HG02678 (cell line): Measurements from ENCODE around the gene GALR3.
"Not testable (repeated sequence)": the region's sequence is repeated elsewhere in the genome, so short reads cannot be mapped to it uniquely, and the experiment has no call there.

Experiments
- ATAC-seq: cut with Tn5 transposase; IDR thresholded peaks from one replicate; pipeline ENCODE4 v1.9.1; 2021; ENCODE audit warnings: mild to moderate bottlenecking, moderate library complexity; ENCODE audit not compliant: unreplicated experiment

GALR3 gene

GRCh38 chr22:37823134-37823985, at the start of gene GALR3:
GALR3 (plus strand) TSS chr22:37823382; CDS start chr22:37823407, 25 bp downstream.
- ATAC-seq: no peak

GRCh38 chr22:37774728-37775127, 48.5 kb upstream of the GALR3 start:
- ATAC-seq: no peak

GRCh38 chr22:37775785-37776638, 47.2 kb upstream of the GALR3 start:
- no peak for ATAC-seq

- no peak for ATAC-seq
Observed at GRCh38 chr22:37776639-37777005, 46.6 kb upstream of the GALR3 start.

- ATAC-seq: no peak
Observed at GRCh38 chr22:37777122-37777687, 46.0 kb upstream of the GALR3 start.

GRCh38 chr22:37778370-37779009, 44.7 kb upstream of the GALR3 start:
- ATAC-seq: no peak

GRCh38 chr22:37781434-37782059, 41.6 kb upstream of the GALR3 start:
- ATAC-seq: no peak

- no peak for ATAC-seq
Observed at GRCh38 chr22:37782340-37783168, 40.6 kb upstream of the GALR3 start.

- ATAC-seq: no peak
Observed at GRCh38 chr22:37784829-37785495, 38.2 kb upstream of the GALR3 start.

GRCh38 chr22:37790234-37790633, 32.9 kb upstream of the GALR3 start:
- no peak for ATAC-seq

- no peak for ATAC-seq
Observed at GRCh38 chr22:37792494-37792893, 30.7 kb upstream of the GALR3 start.

- ATAC-seq: no peak
Observed at GRCh38 chr22:37794376-37794775, 28.8 kb upstream of the GALR3 start.

GRCh38 chr22:37796079-37796478, 27.1 kb upstream of the GALR3 start:
- no peak for ATAC-seq

GRCh38 chr22:37797259-37797658, 25.9 kb upstream of the GALR3 start:
- not testable (repeated sequence) for ATAC-seq

- ATAC-seq: no peak
Observed at GRCh38 chr22:37797874-37798500, 25.2 kb upstream of the GALR3 start.

GRCh38 chr22:37799979-37800378, 23.2 kb upstream of the GALR3 start:
- ATAC-seq: not testable (repeated sequence)

GRCh38 chr22:37801946-37802309, 21.3 kb upstream of the GALR3 start:
- no peak for ATAC-seq

GRCh38 chr22:37802310-37803194, 20.6 kb upstream of the GALR3 start:
- ATAC-seq: no peak
